ENCODE results near the gene RIIAD1.
A peak's percentile ranks its signal among the peaks of the same experiment; 100 is the strongest.

Gene RIIAD1

DNA sequence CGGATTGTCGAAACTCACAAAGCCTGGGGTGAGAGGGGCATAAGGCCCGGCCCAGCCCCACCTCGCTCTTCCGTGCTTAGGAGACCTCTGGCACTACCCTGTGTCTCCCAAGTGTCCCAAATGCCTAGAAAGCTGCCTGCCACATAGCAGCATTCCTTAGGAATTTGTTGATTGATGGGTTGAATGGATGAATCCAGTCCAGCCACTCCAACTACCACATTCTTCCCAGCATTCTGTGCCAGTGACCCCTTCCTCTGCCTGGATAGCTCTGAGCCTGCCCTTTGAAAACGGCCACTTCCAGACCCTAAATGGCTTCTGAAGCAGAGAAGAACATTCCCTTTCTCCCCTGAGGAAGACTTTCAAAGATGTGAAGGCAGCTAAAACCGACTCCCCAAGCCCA, 16.2 kb upstream of the RIIAD1 start:
- no peak for DNase-seq (ENCODE audit: low read depth, low spot score)
- no peaks in the 10 kb centered on the region for H3K9me3 ChIP-seq (ENCODE audit: insufficient read depth, low read length)
- no peak for TF ChIP-seq SUZ12 (IDR thresholded peaks at IDR 0.05; ENCODE audit: extremely low read depth, insufficient read depth, insufficient read length)
- H3K36me3 ChIP-seq (ENCODE audit: insufficient read depth, insufficient read length, low read length) = peaks cover 19% of the 10 kb centered on the region
- H3K4me1 ChIP-seq (ENCODE audit: insufficient read depth, insufficient read length) = no peaks in the 10 kb centered on the region
- H3K27me3 ChIP-seq (ENCODE audit: insufficient read depth, insufficient read length) = no peaks in the 10 kb centered on the region
- H3K4me3 ChIP-seq (ENCODE audit: insufficient read length, low read depth) = no peak overlapping the region
- H3K9ac ChIP-seq (ENCODE audit: insufficient read length, low read depth) = no peak overlapping the region

DNA sequence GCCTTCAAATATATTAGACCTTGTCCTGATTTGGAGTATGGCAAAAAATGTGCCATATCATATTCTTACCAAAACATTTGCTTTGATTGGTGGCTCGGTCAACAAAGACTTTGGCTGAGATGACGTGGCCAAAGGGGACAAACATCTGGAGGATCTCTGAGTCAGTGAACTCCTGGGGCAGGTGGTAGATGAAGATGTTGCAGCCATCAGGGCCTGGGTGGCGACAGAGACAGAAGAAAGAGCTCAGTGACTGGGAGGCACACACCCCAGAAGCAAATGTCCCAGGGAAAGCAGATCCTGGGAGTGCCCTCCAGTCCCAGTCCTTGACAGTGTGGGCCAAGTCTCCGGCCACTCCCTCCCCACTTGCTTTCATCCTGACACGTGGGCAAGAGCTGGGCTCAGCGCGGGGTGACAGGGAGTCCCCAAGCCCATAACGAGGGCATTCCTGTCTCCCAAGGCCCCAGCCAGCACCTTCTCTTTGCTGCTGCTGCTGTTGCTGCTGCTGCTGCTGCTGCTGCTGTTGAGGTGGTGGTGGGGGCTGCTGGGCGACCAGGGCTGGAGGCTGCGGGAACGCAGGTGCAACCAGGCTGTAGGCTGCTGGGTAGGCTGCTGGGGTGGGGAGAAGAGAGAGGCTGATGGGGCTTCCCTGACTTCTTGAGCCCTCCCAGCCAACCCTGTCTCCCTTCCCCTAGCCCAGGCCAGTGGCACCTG, 15.4 kb upstream of the RIIAD1 start:
- no peaks in the 10 kb centered on the region for H3K27me3 ChIP-seq (ENCODE audit: insufficient read depth, insufficient read length)
- no peak overlapping the region for H3K9ac ChIP-seq (ENCODE audit: insufficient read length, low read depth)
- peaks cover 2% of the 10 kb centered on the region for H3K4me1 ChIP-seq (ENCODE audit: insufficient read depth, insufficient read length)
- H3K4me3 ChIP-seq (ENCODE audit: insufficient read length, low read depth) = no peak overlapping the region
- no peaks in the 10 kb centered on the region for H3K9me3 ChIP-seq (ENCODE audit: insufficient read depth, low read length)
- no peak for TF ChIP-seq SUZ12 (IDR thresholded peaks at IDR 0.05; ENCODE audit: extremely low read depth, insufficient read depth, insufficient read length)
- no peak for TF ChIP-seq ZNF274 (IDR thresholded peaks at IDR 0.05; ENCODE audit: low read depth, low read length)
- TF ChIP-seq YY1 (IDR thresholded peaks at IDR 0.05; ENCODE audit: insufficient read depth, insufficient read length) = no peak
- no peak for DNase-seq (ENCODE audit: low read depth, low spot score)
- peaks cover 12% of the 10 kb centered on the region for H3K36me3 ChIP-seq (ENCODE audit: insufficient read depth, insufficient read length, low read length)

DNA sequence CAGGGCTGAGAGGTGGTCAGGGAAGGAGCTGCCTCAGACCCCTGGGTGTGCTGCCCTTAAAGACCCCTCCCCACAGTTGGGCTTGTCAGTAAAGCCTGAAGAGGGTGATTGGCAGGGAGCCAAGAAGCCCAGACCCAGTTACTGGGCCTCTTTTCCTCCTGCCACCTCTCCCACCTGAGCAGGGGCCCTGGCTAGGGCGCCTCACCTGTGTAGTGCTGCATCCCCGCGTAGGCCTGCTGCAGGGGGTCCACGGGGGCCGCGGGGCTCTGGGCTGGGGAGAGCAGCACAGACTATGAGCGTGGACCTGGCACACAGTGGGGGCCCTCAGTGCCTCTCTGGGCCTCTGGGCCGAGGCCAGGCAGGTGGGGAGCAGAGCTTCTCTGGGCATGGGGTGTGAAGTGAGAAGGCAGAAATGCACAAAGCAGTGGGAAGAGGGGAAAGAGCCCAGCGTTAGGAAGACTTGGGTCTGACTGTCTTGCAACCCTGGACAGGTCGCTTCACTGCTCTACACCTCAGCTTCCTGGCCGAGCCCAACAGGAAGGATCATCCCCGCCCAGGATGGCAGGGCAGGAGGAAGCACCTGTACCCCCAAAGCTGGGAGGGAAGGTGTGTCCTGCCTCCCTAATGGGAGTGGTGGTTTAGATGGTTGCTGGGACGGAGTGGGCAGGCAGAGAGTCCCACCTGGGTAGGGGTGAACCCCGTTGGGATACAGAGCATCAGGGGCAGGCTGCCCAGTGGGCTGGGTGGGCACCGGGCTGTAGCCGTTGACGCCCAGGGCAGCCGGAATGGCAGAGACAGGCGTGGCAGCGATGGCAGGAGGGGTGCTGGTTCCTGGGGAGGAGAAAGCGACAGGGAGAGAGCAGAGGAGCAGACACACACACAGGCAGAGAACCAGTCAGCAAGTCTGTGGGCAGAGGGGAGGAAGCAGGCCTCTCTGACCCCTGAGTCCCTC, 14.6 kb upstream of the RIIAD1 start:
- H3K9ac ChIP-seq (ENCODE audit: insufficient read length, low read depth) = no peak overlapping the region

DNA sequence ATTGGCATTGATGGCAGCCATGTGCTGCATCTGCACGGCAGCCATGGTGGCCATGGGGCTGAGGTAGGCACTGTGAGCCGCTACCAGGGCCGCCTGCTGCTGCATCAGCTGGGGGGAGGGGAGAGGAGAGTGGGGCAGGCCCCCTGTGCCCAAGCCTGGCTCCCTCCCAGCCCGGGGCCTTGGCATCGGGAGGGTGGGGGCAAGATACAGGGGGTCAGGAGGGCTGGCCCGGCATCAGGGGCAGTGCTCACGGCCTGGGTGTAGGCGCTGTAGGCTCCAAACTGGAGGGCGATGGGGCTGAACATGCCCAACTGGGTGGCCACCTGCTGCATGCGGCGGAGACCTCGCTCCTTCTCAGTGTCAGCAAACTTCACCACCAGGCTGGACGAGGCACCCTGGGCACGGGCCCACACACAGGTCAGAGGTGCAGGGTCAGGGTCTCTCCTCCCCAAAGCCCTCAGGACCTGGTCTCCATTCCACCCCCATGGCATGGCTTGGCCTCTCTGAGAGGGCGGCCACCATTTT, 13.7 kb upstream of the RIIAD1 start:
- Histone ChIP-seq H3K4me1 (ENCODE audit: insufficient read depth, insufficient read length) (peaks cover 5% of the 10 kb centered on the region), H3K36me3 (ENCODE audit: insufficient read depth, insufficient read length, low read length) (no peaks in the 10 kb centered on the region)
- DNase-seq (ENCODE audit: low read depth, low spot score) = no peak

More for the DNA sequence above, 14.6 kb upstream of the RIIAD1 start:
- no peaks in the 10 kb centered on the region for H3K9me3 ChIP-seq (ENCODE audit: insufficient read depth, low read length)
- H3K36me3 ChIP-seq (ENCODE audit: insufficient read depth, insufficient read length, low read length) = peaks cover 4% of the 10 kb centered on the region
- TF ChIP-seq SUZ12 (IDR thresholded peaks at IDR 0.05; ENCODE audit: extremely low read depth, insufficient read depth, insufficient read length) = no peak
- TF ChIP-seq YY1 (IDR thresholded peaks at IDR 0.05; ENCODE audit: insufficient read depth, insufficient read length) = no peak
- TF ChIP-seq ZNF274 (IDR thresholded peaks at IDR 0.05; ENCODE audit: low read depth, low read length) = no peak
- no peaks in the 10 kb centered on the region for H3K27me3 ChIP-seq (ENCODE audit: insufficient read depth, insufficient read length)
- no peak overlapping the region for H3K4me3 ChIP-seq (ENCODE audit: insufficient read length, low read depth)
- H3K4me1 ChIP-seq (ENCODE audit: insufficient read depth, insufficient read length) = peaks cover 5% of the 10 kb centered on the region
- DNase-seq (ENCODE audit: low read depth, low spot score) = no peak

DNA sequence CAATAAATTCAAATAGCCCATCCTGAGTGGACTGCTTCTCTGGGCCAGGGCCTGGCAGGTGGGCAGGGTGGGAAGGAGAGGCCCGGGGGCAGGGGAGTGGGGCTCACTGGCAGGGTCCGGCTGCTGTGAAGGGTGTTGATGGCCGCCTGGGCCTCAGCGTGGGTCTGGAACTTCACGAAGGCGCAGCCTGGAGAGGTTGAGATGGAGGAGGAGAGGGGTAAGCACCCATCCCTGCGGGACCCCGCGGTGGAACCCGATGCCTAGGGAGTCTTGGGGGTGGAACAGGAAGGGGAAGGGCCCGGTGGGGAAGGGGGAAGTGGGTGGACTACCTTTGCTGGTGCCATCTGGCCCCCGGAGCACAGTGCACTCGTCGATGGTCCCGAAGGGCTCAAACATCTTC, 12.4 kb upstream of the RIIAD1 start:
- H3K36me3 ChIP-seq (ENCODE audit: insufficient read depth, insufficient read length, low read length) = no peaks in the 10 kb centered on the region
- DNase-seq (ENCODE audit: low read depth, low spot score) = no peak
- no peaks in the 10 kb centered on the region for H3K9me3 ChIP-seq (ENCODE audit: insufficient read depth, low read length)
- no peak for TF ChIP-seq SUZ12 (IDR thresholded peaks at IDR 0.05; ENCODE audit: extremely low read depth, insufficient read depth, insufficient read length)
- no peak for TF ChIP-seq YY1 (IDR thresholded peaks at IDR 0.05; ENCODE audit: insufficient read depth, insufficient read length)
- TF ChIP-seq ZNF274 (IDR thresholded peaks at IDR 0.05; ENCODE audit: low read depth, low read length) = no peak
- H3K4me3 ChIP-seq (ENCODE audit: insufficient read length, low read depth) = no peak overlapping the region
- no peak overlapping the region for H3K9ac ChIP-seq (ENCODE audit: insufficient read length, low read depth)
- H3K27me3 ChIP-seq (ENCODE audit: insufficient read depth, insufficient read length) = peaks cover 3% of the 10 kb centered on the region
- peaks cover 5% of the 10 kb centered on the region for H3K4me1 ChIP-seq (ENCODE audit: insufficient read depth, insufficient read length)

More for the DNA sequence above, 13.7 kb upstream of the RIIAD1 start:
- Histone ChIP-seq H3K9ac (ENCODE audit: insufficient read length, low read depth) (no peak overlapping the region), H3K4me3 (ENCODE audit: insufficient read length, low read depth) (no peak overlapping the region), H3K9me3 (ENCODE audit: insufficient read depth, low read length) (no peaks in the 10 kb centered on the region), H3K27me3 (ENCODE audit: insufficient read depth, insufficient read length) (no peaks in the 10 kb centered on the region)
- no peak for TF ChIP-seq YY1 (IDR thresholded peaks at IDR 0.05; ENCODE audit: insufficient read depth, insufficient read length)
- TF ChIP-seq ZNF274 (IDR thresholded peaks at IDR 0.05; ENCODE audit: low read depth, low read length) = no peak
- TF ChIP-seq SUZ12 (IDR thresholded peaks at IDR 0.05; ENCODE audit: extremely low read depth, insufficient read depth, insufficient read length) = no peak

DNA sequence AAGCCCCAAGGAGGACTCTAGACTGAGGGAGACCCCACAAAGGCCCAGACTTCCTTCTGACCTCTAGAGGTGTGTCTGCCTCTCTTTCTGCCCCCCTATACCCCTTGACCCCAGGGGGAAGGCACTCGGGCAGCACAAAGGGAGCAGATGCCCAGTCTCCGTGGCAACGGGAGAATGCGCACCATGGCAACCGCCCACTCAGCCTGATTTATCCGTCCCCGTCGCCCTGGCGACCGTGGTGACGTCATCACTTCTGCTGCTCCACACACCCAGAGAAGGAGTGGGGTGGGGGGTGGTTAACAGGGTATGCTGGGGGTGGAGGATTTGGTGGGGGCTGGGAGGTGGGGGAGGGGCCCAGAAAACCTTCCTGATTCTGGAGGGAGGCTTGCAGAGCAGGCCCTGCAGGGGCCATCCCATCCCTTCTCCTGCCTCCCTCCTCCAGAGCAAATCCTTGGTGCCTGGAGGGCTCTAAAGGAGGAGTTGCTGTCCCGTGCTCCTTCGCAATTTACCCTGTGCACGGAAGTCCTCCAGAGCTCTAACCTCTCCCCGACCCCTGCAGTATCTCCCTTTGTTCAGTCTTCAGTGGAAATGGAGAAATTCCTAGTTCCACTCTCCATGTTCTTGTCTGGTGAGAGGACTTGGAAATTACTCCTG, 11.0 kb upstream of the RIIAD1 start:
- Histone ChIP-seq H3K4me1 (ENCODE audit: insufficient read depth, insufficient read length) (peaks cover 7% of the 10 kb centered on the region), H3K4me3 (ENCODE audit: insufficient read length, low read depth) (no peak overlapping the region), H3K27me3 (ENCODE audit: insufficient read depth, insufficient read length) (peaks cover 8% of the 10 kb centered on the region), H3K9me3 (ENCODE audit: insufficient read depth, low read length) (no peaks in the 10 kb centered on the region), H3K36me3 (ENCODE audit: insufficient read depth, insufficient read length, low read length) (no peaks in the 10 kb centered on the region), H3K9ac (ENCODE audit: insufficient read length, low read depth) (no peak overlapping the region)
- DNase-seq (ENCODE audit: low read depth, low spot score) = peak; percentile 76
- TF ChIP-seq ZNF274 (IDR thresholded peaks at IDR 0.05; ENCODE audit: low read depth, low read length) (no peak), YY1 (IDR thresholded peaks at IDR 0.05; ENCODE audit: insufficient read depth, insufficient read length) (no peak), SUZ12 (IDR thresholded peaks at IDR 0.05; ENCODE audit: extremely low read depth, insufficient read depth, insufficient read length) (no peak)
